HepG2 (cell line): Measurements from ENCODE around the gene C19orf85. TPM values are rescaled to one million over a fixed set of nuclear protein-coding genes. Genes with fewer than 3 reads are reported as not detected.
A peak's percentile ranks its signal among the peaks of the same experiment; 100 is the strongest.

Experiments used
- DPF2 ChIP-seq: sonication (generic); formaldehyde crosslinking; IDR thresholded peaks from 2 replicates; pipeline ENCODE4 v1.4.0; 2020; ENCODE audit warnings: mild to moderate bottlenecking, low read depth, missing genetic modification reagents, borderline replicate concordance
- ETV6 ChIP-seq: sonication (generic); formaldehyde crosslinking; conservative IDR thresholded peaks from 2 replicates; pipeline ENCODE4 v1.4.0; 2020; ENCODE audit warnings: missing genetic modification reagents
- GATAD1 ChIP-seq: IDR thresholded peaks from 2 replicates; pipeline ENCODE4 v1.6.1; 2016; ENCODE audit warnings: missing genetic modification reagents, missing compliant biosample characterization
- GATAD2A ChIP-seq: IDR thresholded peaks from 2 replicates; pipeline ENCODE4 v1.6.1; 2016
- HNF4A ChIP-seq: sonication (generic); formaldehyde crosslinking; IDR thresholded peaks from 2 replicates; pipeline ENCODE4 v1.4.0; 2020; ENCODE audit warnings: missing genetic modification reagents
- JUN ChIP-seq: sonication (generic); formaldehyde crosslinking; IDR thresholded peaks from 2 replicates; pipeline ENCODE4 v1.4.0; 2020; ENCODE audit warnings: mild to moderate bottlenecking, missing genetic modification reagents
- KDM5A ChIP-seq: fragments of 200-600 bp; sonication (generic); IDR thresholded peaks from 2 replicates; pipeline ENCODE4 v1.7.0; 2018; ENCODE audit warnings: antibody characterized with exemption, mild to moderate bottlenecking, low read length, borderline replicate concordance
- NFYC ChIP-seq: IDR thresholded peaks from 2 replicates; pipeline ENCODE4 v1.6.1; 2016; ENCODE audit warnings: missing genetic modification reagents, missing compliant biosample characterization
- NONO ChIP-seq, 2 experiments: fragments of 450-650 bp in 1 of 2; sonication (generic) in 1 of 2; formaldehyde crosslinking in 1 of 2; IDR thresholded peaks in 1 of 2; conservative IDR thresholded peaks in 1 of 2; 2 replicates each; pipeline versions ENCODE4 v1.6.1 to v1.8.0; 2017 to 2022; ENCODE audit warnings: mild to moderate bottlenecking in 1 of 2, missing genetic modification reagents in 1 of 2, moderate library complexity in 1 of 2
- PATZ1 ChIP-seq: sonication (generic); formaldehyde crosslinking; IDR thresholded peaks from 2 replicates; pipeline ENCODE4 v1.4.0; 2020; ENCODE audit warnings: missing genetic modification reagents
- PHF5A ChIP-seq: IDR thresholded peaks from one replicate; pipeline ENCODE4 v1.6.1; 2018; ENCODE audit warnings: low read depth, missing genetic modification reagents; ENCODE audit not compliant: unreplicated experiment
- TAF15 ChIP-seq: fragments of 200-400 bp; formaldehyde crosslinking; IDR thresholded peaks from one replicate; pipeline ENCODE4 v1.6.1; 2018; ENCODE audit warnings: mild to moderate bottlenecking, low read depth, low read length; ENCODE audit not compliant: poor library complexity, severe bottlenecking
- TGIF2 ChIP-seq: IDR thresholded peaks from 2 replicates; pipeline ENCODE4 v1.6.1; 2016; ENCODE audit warnings: control low read depth, missing compliant biosample characterization
- ZIK1 ChIP-seq: sonication (generic); formaldehyde crosslinking; IDR thresholded peaks from 2 replicates; pipeline ENCODE4 v1.5.0; 2020; ENCODE audit warnings: mild to moderate bottlenecking, low read depth, missing genetic modification reagents, borderline replicate concordance
- ZNF451 ChIP-seq: sonication (generic); formaldehyde crosslinking; IDR thresholded peaks from 2 replicates; pipeline ENCODE4 v1.5.0; 2020; ENCODE audit warnings: mild to moderate bottlenecking, missing genetic modification reagents
- ZNF563 ChIP-seq: sonication (generic); formaldehyde crosslinking; IDR thresholded peaks from 2 replicates; pipeline ENCODE4 v1.8.0; 2022; ENCODE audit warnings: mild to moderate bottlenecking, moderate library complexity, missing genetic modification reagents
- ZNF574 ChIP-seq: sonication (generic); formaldehyde crosslinking; IDR thresholded peaks from 2 replicates; pipeline ENCODE4 v1.4.0; 2020; ENCODE audit warnings: missing genetic modification reagents
- ZNF775 ChIP-seq: sonication (generic); formaldehyde crosslinking; IDR thresholded peaks from 2 replicates; pipeline ENCODE4 v1.4.0; 2020; ENCODE audit warnings: missing genetic modification reagents, mild to moderate bottlenecking, moderate library complexity, borderline replicate concordance
- ZNF790 ChIP-seq: sonication (generic); formaldehyde crosslinking; IDR thresholded peaks from 2 replicates; pipeline ENCODE4 v1.8.0; 2022; ENCODE audit warnings: missing genetic modification reagents, mild to moderate bottlenecking, borderline replicate concordance
- polyA plus RNA-seq, 8 experiments: library from polyadenylated mRNA; depleted of rRNA in 3 of 8; stranded (reverse) in 7 of 8; unstranded in 1 of 8; fragments of >200 nt; fragmentation: Illumina TruSeq in 4 of 8; extraction: Trizol in 4 of 8; gene quantifications; 2 replicates each; pipeline versions ENCODE4 v1.2.1 to v1.2.3, GENCODE V29; 2011 to 2016; ENCODE audit warnings: low read depth in 4 of 8, missing spikeins in 1 of 8, mixed read lengths in 1 of 8; ENCODE audit not compliant: insufficient read depth in 1 of 8
- total RNA-seq, 5 experiments: library from RNA; depleted of rRNA; stranded (reverse); fragments of >200 nt; fragmentation: Illumina TruSeq; extraction: Trizol; gene quantifications; 2 replicates each; pipeline ENCODE4 v1.2.3, GENCODE V29; 2016; ENCODE audit warnings: low read depth in 1 of 5
- TF ChIP-seq, protein P1 (sequence below): sonication (generic); formaldehyde crosslinking; IDR thresholded peaks from 2 replicates; pipeline ENCODE4 v1.5.1; 2020; ENCODE audit warnings: missing genetic modification reagents, mild to moderate bottlenecking, borderline replicate concordance
- TF ChIP-seq, protein P2 (sequence below): sonication (generic); formaldehyde crosslinking; IDR thresholded peaks from 2 replicates; pipeline ENCODE4 v1.8.0; 2022; ENCODE audit warnings: missing genetic modification reagents, mild to moderate bottlenecking, borderline replicate concordance

C19orf85 gene
- total and polyA plus RNA-seq, 2 of the 13 experiments (the other 11 are each of a cell fraction or from before 2014, with no cell fraction given) = not detected

DNA sequence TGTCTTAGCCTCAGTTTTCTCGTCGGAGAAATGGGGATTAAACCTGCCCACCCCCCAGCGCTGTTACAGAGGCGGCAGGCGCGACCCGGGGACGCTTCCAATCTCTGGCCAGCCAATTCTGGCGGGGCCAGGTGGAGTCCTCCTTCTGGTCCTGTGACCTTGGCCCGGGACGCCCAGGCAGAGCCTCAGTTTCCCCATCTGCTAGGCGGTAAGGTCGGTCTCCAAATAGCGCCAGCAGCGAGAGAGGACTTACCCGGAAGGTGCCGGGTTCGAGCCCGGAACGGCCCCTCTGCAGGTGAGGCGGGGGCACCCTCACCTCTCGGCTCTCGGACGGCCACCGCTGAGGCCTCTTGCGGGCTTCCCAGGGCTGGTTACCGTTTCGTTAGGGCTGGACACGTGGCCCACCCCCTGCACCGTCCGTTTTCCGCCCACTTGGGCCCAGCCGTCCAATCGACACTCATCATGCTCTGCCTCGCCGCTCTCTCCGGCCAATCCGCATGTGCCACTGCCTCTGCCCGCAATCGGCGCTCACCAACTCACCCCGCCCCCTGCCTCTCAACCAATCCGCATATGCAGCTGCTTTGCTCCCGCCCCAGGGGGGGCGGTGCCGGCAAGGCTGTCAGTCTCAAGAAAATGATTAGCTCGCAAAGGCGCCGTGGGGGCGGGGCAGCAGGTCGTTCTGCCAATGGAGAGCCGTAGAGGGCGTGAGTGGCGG is 3.1 kb downstream of the C19orf85 start, which contains the start of gene ISOC2 (continued):
- TF ChIP-seq ZNF775 (no peak), PHF5A (CRISPR knock-in tag) (no peak), NONO (IDR thresholded peaks at IDR 0.05) (no peak), NONO (CRISPR knock-in tag; conservative IDR thresholded peaks at IDR 0.05) (peak; percentile 86), NFYC (CRISPR knock-in tag) (peak; percentile 97), ZIK1 (CRISPR knock-in tag) (peak; percentile 86), ZNF563 (CRISPR knock-in tag) (peak; percentile 75; the same call in 1 of the 2 replicates), GATAD2A (CRISPR knock-in tag) (peak; percentile 47; the same call in 1 of the 2 replicates), TAF15 (no peak), ZNF790 (CRISPR knock-in tag) (peak; percentile 27; the same call in 1 of the 2 replicates), ZNF574 (CRISPR knock-in tag) (peak; percentile 59), GATAD1 (peak; percentile 31; the same call in 1 of the 2 replicates), TGIF2 (CRISPR knock-in tag) (no peak), PATZ1 (CRISPR knock-in tag) (peak; percentile 56), ETV6 (CRISPR knock-in tag) (0 out of 2 replicates have a peak, but pooled peaks have one; percentile 57), HNF4A (CRISPR knock-in tag) (peak; percentile 77), JUN (CRISPR knock-in tag) (peak; percentile 15; the same call in 1 of the 2 replicates), KDM5A (peak; percentile 40; the same call in 1 of the 2 replicates), ZNF451 (peak; percentile 62; the same call in 1 of the 2 replicates), DPF2 (CRISPR knock-in tag) (no peak)
- TF ChIP-seq, protein P1, sequence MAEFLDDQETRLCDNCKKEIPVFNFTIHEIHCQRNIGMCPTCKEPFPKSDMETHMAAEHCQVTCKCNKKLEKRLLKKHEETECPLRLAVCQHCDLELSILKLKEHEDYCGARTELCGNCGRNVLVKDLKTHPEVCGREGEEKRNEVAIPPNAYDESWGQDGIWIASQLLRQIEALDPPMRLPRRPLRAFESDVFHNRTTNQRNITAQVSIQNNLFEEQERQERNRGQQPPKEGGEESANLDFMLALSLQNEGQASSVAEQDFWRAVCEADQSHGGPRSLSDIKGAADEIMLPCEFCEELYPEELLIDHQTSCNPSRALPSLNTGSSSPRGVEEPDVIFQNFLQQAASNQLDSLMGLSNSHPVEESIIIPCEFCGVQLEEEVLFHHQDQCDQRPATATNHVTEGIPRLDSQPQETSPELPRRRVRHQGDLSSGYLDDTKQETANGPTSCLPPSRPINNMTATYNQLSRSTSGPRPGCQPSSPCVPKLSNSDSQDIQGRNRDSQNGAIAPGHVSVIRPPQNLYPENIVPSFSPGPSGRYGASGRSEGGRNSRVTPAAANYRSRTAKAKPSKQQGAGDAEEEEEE (CRISPR knock-in tag) = no peak
- TF ChIP-seq, protein P2, sequence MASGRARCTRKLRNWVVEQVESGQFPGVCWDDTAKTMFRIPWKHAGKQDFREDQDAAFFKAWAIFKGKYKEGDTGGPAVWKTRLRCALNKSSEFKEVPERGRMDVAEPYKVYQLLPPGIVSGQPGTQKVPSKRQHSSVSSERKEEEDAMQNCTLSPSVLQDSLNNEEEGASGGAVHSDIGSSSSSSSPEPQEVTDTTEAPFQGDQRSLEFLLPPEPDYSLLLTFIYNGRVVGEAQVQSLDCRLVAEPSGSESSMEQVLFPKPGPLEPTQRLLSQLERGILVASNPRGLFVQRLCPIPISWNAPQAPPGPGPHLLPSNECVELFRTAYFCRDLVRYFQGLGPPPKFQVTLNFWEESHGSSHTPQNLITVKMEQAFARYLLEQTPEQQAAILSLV (CRISPR knock-in tag) = peak; percentile 70; the same call in 1 of the 2 replicates
